Measurements from ENCODE around the gene RPTOR. TPM values are rescaled to one million over a fixed set of nuclear protein-coding genes. Genes with fewer than 3 reads are reported as not detected.
"Not testable (repeated sequence)": the region's sequence is repeated elsewhere in the genome, so short reads cannot be mapped to it uniquely, and the experiment has no call there.

The RPTOR gene
- total RNA-seq, 1 donor: 30.0 TPM

- no peak for TF ChIP-seq CTCF (IDR thresholded peaks at IDR 0.05; ENCODE audit: insufficient read depth, low read length)
- H3K4me3 ChIP-seq (ENCODE audit: low read depth, low read length): no peak overlapping the region
- DNase-seq (ENCODE audit: low read depth): no peak
Measured at GRCh38 chr17:80695979-80696378, 151.3 kb downstream of the RPTOR start.

GRCh38 chr17:80696456-80696855 is 151.8 kb downstream of the RPTOR start:
- no peak for DNase-seq (ENCODE audit: low read depth)
- H3K4me3 ChIP-seq (ENCODE audit: low read depth, low read length): no peak overlapping the region
- no peak for TF ChIP-seq CTCF (IDR thresholded peaks at IDR 0.05; ENCODE audit: insufficient read depth, low read length)

- no peak for TF ChIP-seq CTCF (IDR thresholded peaks at IDR 0.05; ENCODE audit: insufficient read depth, low read length)
- no peak for DNase-seq (ENCODE audit: low read depth)
- no peak overlapping the region for H3K4me3 ChIP-seq (ENCODE audit: low read depth, low read length)
Measured at GRCh38 chr17:80696964-80697363, 152.3 kb downstream of the RPTOR start.

GRCh38 chr17:80698297-80698696 is 153.7 kb downstream of the RPTOR start:
- H3K4me3 ChIP-seq (ENCODE audit: low read depth, low read length): no peak overlapping the region
- DNase-seq (ENCODE audit: low read depth): no peak
- TF ChIP-seq CTCF (IDR thresholded peaks at IDR 0.05; ENCODE audit: insufficient read depth, low read length): no peak

GRCh38 chr17:80699205-80699604 is 154.6 kb downstream of the RPTOR start:
- DNase-seq (ENCODE audit: low read depth); H3K4me3 ChIP-seq (ENCODE audit: low read depth, low read length): not testable (repeated sequence)

GRCh38 chr17:80701730-80702129 is 157.1 kb downstream of the RPTOR start:
- DNase-seq (ENCODE audit: low read depth): no peak
- no peak overlapping the region for H3K4me3 ChIP-seq (ENCODE audit: low read depth, low read length)
- TF ChIP-seq CTCF (IDR thresholded peaks at IDR 0.05; ENCODE audit: insufficient read depth, low read length): no peak

- H3K4me3 ChIP-seq (ENCODE audit: low read depth, low read length): no peak overlapping the region
- no peak for TF ChIP-seq CTCF (IDR thresholded peaks at IDR 0.05; ENCODE audit: insufficient read depth, low read length)
- DNase-seq (ENCODE audit: low read depth): no peak
Measured at GRCh38 chr17:80702315-80703141, 157.9 kb downstream of the RPTOR start.

Data from fibroblast of the aortic adventitia (primary cell).